ENCODE data around the gene ATP9A.

The ATP9A gene

DNA sequence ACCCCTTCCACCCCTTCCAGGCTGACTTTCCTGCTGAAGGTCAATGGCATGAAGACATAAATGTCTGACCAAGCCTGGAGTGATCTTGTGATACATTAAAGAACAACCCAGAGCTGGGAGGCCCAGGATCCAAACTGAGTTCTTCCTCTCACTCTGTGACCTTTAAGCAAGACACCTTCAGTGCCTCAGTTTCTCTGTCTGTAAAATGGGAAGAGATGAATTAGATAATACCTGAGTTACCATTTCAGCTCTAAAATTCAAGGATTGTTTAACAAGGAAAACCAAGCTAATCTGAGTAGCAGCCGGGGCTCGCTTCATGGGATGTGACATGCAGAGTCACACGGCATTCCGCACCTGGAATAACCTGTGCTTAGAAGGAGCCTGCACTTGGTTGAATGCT is 218.7 kb downstream of the ATP9A start (continued):
- TF ChIP-seq ZNF837 (tag by site-specific recombination; IDR thresholded peaks at IDR 0.05) (no peak), ZFP37 (tag by site-specific recombination; IDR thresholded peaks at IDR 0.05) (no peak), ZNF704 (tag by site-specific recombination; IDR thresholded peaks at IDR 0.05) (no peak), ZNF266 (tag by site-specific recombination; IDR thresholded peaks at IDR 0.05; ENCODE audit: low read depth) (no peak), PRDM1 (tag by site-specific recombination; IDR thresholded peaks at IDR 0.05) (no peak), SETDB1 (IDR thresholded peaks at IDR 0.05; ENCODE audit: insufficient read length, low read length) (no peak), ZNF324 (tag by site-specific recombination; IDR thresholded peaks at IDR 0.05) (no peak)

- ChIA-PET POLR2A (no interaction called here), CTCF (interaction anchor here (0.5 kb wide), 1 partner anchor 290 kb away, joined by 3 read pairs; no protein-coding TSS in a partner anchor)
- H3K9me3 ChIP-seq (ENCODE audit: control insufficient read depth, insufficient read depth, low read depth, low read length): no peaks in the 10 kb centered on the region
- no peak overlapping the region for H3K27ac ChIP-seq (ENCODE audit: extremely low read depth, low read depth, low read length)
- no peaks in the 10 kb centered on the region for H3K36me3 ChIP-seq (ENCODE audit: control insufficient read depth in 2 of 2, insufficient read depth in 1 of 2, low read length in 2 of 2)
- H3K4me3 ChIP-seq (ENCODE audit: low read depth, low read length): no peak overlapping the region
- TF ChIP-seq, protein P1, sequence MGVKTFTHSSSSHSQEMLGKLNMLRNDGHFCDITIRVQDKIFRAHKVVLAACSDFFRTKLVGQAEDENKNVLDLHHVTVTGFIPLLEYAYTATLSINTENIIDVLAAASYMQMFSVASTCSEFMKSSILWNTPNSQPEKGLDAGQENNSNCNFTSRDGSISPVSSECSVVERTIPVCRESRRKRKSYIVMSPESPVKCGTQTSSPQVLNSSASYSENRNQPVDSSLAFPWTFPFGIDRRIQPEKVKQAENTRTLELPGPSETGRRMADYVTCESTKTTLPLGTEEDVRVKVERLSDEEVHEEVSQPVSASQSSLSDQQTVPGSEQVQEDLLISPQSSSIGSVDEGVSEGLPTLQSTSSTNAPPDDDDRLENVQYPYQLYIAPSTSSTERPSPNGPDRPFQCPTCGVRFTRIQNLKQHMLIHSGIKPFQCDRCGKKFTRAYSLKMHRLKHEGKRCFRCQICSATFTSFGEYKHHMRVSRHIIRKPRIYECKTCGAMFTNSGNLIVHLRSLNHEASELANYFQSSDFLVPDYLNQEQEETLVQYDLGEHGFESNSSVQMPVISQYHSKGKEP (tag by site-specific recombination; IDR thresholded peaks at IDR 0.05): no peak
- peak; percentile 21; the same call in 1 of the 2 replicates for TF ChIP-seq ZNF623 (tag by site-specific recombination; IDR thresholded peaks at IDR 0.05)
- H3K4me1 ChIP-seq (ENCODE audit: control insufficient read depth, insufficient read depth, low read length): no peaks in the 10 kb centered on the region
These were observed 220.2 kb downstream of the ATP9A start for GRCh38 chr20:51547951-51548350.

All from HEK293 (cell line).